ENCODE data around the gene AMDHD1. TPM values are rescaled to one million over a fixed set of nuclear protein-coding genes. Genes with fewer than 3 reads are reported as not detected.

AMDHD1 gene
- total RNA-seq, 1 experiment from 2014 or later, result 0.80 TPM

- no peak within 1 kb of the TSS for H2AFZ ChIP-seq (ENCODE audit: low read length)
- DNase-seq (no peak), ATAC-seq (no peak)
- H3K4me3 ChIP-seq (ENCODE audit: low read length), result no peak within 1 kb of the TSS
- no peak within 1 kb of the TSS for H3K4me2 ChIP-seq (ENCODE audit: low read length)
- no peak for TF ChIP-seq CTCF (conservative IDR thresholded peaks at IDR 0.05; ENCODE audit: low read depth, low read length)
- TF ChIP-seq EZH2phosphoT487 (IDR thresholded peaks at IDR 0.05; ENCODE audit: borderline replicate concordance, low read length), result no peak
- TF ChIP-seq EZH2 (IDR thresholded peaks at IDR 0.05; ENCODE audit: low read length, unreplicated experiment), result no peak
- no peaks in the 10 kb centered on the region for H3K27me3 ChIP-seq (ENCODE audit: low read length)
- intact Hi-C loops (cut with micrococcal nuclease), result no loop called here
- H3K9ac ChIP-seq (ENCODE audit: low read length), result no peak within 1 kb of the TSS
- no peaks in the 10 kb centered on the region for H3K9me2 ChIP-seq (replicated peaks; ENCODE audit: low read length)
- no peaks in the 10 kb centered on the region for H3K36me3 ChIP-seq (ENCODE audit: low read depth, low read length)
- POLR2A ChIA-PET (ENCODE audit: unreplicated experiment), result no interaction called here
- CTCF ChIA-PET, result no interaction called here
- no peaks in the 10 kb centered on the region for H4K20me1 ChIP-seq (ENCODE audit: low read length)
- no peaks in the 10 kb centered on the region for H3K4me1 ChIP-seq (ENCODE audit: insufficient read depth, low read length)
- BruUV-seq (replicated peaks), result no TSS peak
- no peak within 1 kb of the TSS for H3K27ac ChIP-seq (ENCODE audit: low read length)
- no peaks in the 10 kb centered on the region for H3K79me2 ChIP-seq (ENCODE audit: low read length)
- H3K9me3 ChIP-seq (ENCODE audit: low read length), result no peaks in the 10 kb centered on the region
- H3F3A ChIP-seq (ENCODE audit: low read length, unreplicated experiment), result no peaks in the 10 kb centered on the region
These were observed 53.0 kb downstream of the AMDHD1 start, which contains the start of gene HAL for GRCh38 chr12:95996034-95996658. TSS of gene HAL (minus strand) at chr12:95996344. CDS start at chr12:95995910, 434 bp downstream.

- DNase-seq (no peak), ATAC-seq (no peak)
- CTCF ChIA-PET, result no interaction called here
- TF ChIP-seq CTCF (conservative IDR thresholded peaks at IDR 0.05; ENCODE audit: low read depth, low read length), result no peak
- TF ChIP-seq EZH2phosphoT487 (IDR thresholded peaks at IDR 0.05; ENCODE audit: borderline replicate concordance, low read length), result no peak
- no peak for TF ChIP-seq EZH2 (IDR thresholded peaks at IDR 0.05; ENCODE audit: low read length, unreplicated experiment)
- no peak overlapping the region for H3K4me3 ChIP-seq (ENCODE audit: low read length)
- H3K27me3 ChIP-seq (ENCODE audit: low read length), result no peaks in the 10 kb centered on the region
- peaks cover 1% of the 10 kb centered on the region; the same call in 1 of the 2 replicates for H3K36me3 ChIP-seq (ENCODE audit: low read depth, low read length)
- intact Hi-C loops (cut with micrococcal nuclease), result no loop called here
- no peak overlapping the region for H3K9ac ChIP-seq (ENCODE audit: low read length)
- no peaks in the 10 kb centered on the region for H3F3A ChIP-seq (ENCODE audit: low read length, unreplicated experiment)
- no peak overlapping the region for H3K4me2 ChIP-seq (ENCODE audit: low read length)
- H4K20me1 ChIP-seq (ENCODE audit: low read length), result no peaks in the 10 kb centered on the region
- no peaks in the 10 kb centered on the region for H3K4me1 ChIP-seq (ENCODE audit: insufficient read depth, low read length)
- H3K9me2 ChIP-seq (replicated peaks; ENCODE audit: low read length), result no peaks in the 10 kb centered on the region
- POLR2A ChIA-PET (ENCODE audit: unreplicated experiment), result no interaction called here
- no peaks in the 10 kb centered on the region for H3K79me2 ChIP-seq (ENCODE audit: low read length)
- H2AFZ ChIP-seq (ENCODE audit: low read length), result no peak overlapping the region
- no TSS peak for BruUV-seq (replicated peaks)
- no peak overlapping the region for H3K27ac ChIP-seq (ENCODE audit: low read length)
- no peaks in the 10 kb centered on the region for H3K9me3 ChIP-seq (ENCODE audit: low read length)
These were observed 54.1 kb downstream of the AMDHD1 start for GRCh38 chr12:95997276-95997675.

GRCh38 chr12:95997911-95998510 lies 54.9 kb downstream of the AMDHD1 start:
- no peak overlapping the region for H3K27ac ChIP-seq (ENCODE audit: low read length)
- no peaks in the 10 kb centered on the region for H3K79me2 ChIP-seq (ENCODE audit: low read length)
- DNase-seq (peak; percentile 5), ATAC-seq (peak; percentile 17; the same call in 1 of the 2 replicates)
- H3K4me3 ChIP-seq (ENCODE audit: low read length), result no peak overlapping the region
- H3K9me2 ChIP-seq (replicated peaks; ENCODE audit: low read length), result no peaks in the 10 kb centered on the region
- H3F3A ChIP-seq (ENCODE audit: low read length, unreplicated experiment), result no peaks in the 10 kb centered on the region
- peaks cover 4% of the 10 kb centered on the region; the same call in 1 of the 2 replicates for H3K36me3 ChIP-seq (ENCODE audit: low read depth, low read length)
- CTCF ChIA-PET, result interaction anchor here (1.2 to 1.5 kb wide), 2 partner anchors 35 to 80 kb away, joined by 3 to 6 read pairs; no protein-coding TSS in a partner anchor
- H3K9me3 ChIP-seq (ENCODE audit: low read length), result no peaks in the 10 kb centered on the region
- TF ChIP-seq CTCF (conservative IDR thresholded peaks at IDR 0.05; ENCODE audit: low read depth, low read length) (no peak), EZH2 (IDR thresholded peaks at IDR 0.05; ENCODE audit: low read length, unreplicated experiment) (no peak), EZH2phosphoT487 (IDR thresholded peaks at IDR 0.05; ENCODE audit: borderline replicate concordance, low read length) (no peak)
- intact Hi-C loops (cut with micrococcal nuclease), result loop anchor here (1.0 kb wide), 1 partner anchor 80 kb away; no protein-coding TSS in a partner anchor
- H3K4me1 ChIP-seq (ENCODE audit: insufficient read depth, low read length), result no peaks in the 10 kb centered on the region
- no peak overlapping the region for H2AFZ ChIP-seq (ENCODE audit: low read length)
- TSS peak; percentile 12 for BruUV-seq (replicated peaks)
- H3K9ac ChIP-seq (ENCODE audit: low read length), result no peak overlapping the region
- H4K20me1 ChIP-seq (ENCODE audit: low read length), result no peaks in the 10 kb centered on the region
- no peaks in the 10 kb centered on the region for H3K27me3 ChIP-seq (ENCODE audit: low read length)
- no peak overlapping the region for H3K4me2 ChIP-seq (ENCODE audit: low read length)
- POLR2A ChIA-PET (ENCODE audit: unreplicated experiment), result no interaction called here
